Panc1 (cell line): Measurements from ENCODE around the gene MAPKAP1.

ENCODE experiments used
- CTCF ChIP-seq: fragments of 450-650 bp; IDR thresholded peaks from 2 replicates; pipeline ENCODE4 v1.5.1; 2017; ENCODE audit warnings: mild to moderate bottlenecking
- POLR2AphosphoS5 ChIP-seq: IDR thresholded peaks from 2 replicates; pipeline ENCODE4 v1.6.1; 2012; ENCODE audit warnings: mild to moderate bottlenecking, low read depth, low read length, moderate library complexity
- REST ChIP-seq, 2 experiments: IDR thresholded peaks; 2 replicates each; pipeline ENCODE4 v1.6.1; 2011 to 2012; ENCODE audit warnings: low read depth in 2 of 2, control low read depth in 1 of 2, low read length in 1 of 2, mild to moderate bottlenecking in 1 of 2, moderate library complexity in 1 of 2; ENCODE audit not compliant: insufficient read depth in 1 of 2
- SIN3A ChIP-seq: IDR thresholded peaks from 2 replicates; pipeline ENCODE4 v1.6.1; 2012; ENCODE audit warnings: low read depth, mild to moderate bottlenecking, low read length, moderate library complexity, borderline replicate concordance; ENCODE audit not compliant: insufficient read depth
- TCF7L2 ChIP-seq: IDR thresholded peaks from 2 replicates; pipeline ENCODE4 v1.6.1; 2011; ENCODE audit warnings: mild to moderate bottlenecking, low read depth, low read length, inconsistent platforms

GRCh38 chr9:125589287-125589686 is 117.7 kb downstream of the MAPKAP1 start:
- TF ChIP-seq CTCF (no peak), TCF7L2 (no peak), POLR2AphosphoS5 (no peak), SIN3A (no peak), REST (IDR thresholded peaks at IDR 0.05; ENCODE audit: insufficient read depth in 1 of 2, low read depth in 2 of 2, low read length in 1 of 2) (no peak)
